SK-N-SH (cell line): Measurements from ENCODE around the gene SCYL1. TPM values are rescaled to one million over a fixed set of nuclear protein-coding genes. Genes with fewer than 3 reads are reported as not detected.
"Not testable (repeated sequence)": the region's sequence is repeated elsewhere in the genome, so short reads cannot be mapped to it uniquely, and the experiment has no call there.

Experiments used
- CTCF ChIA-PET: fragments of 300-600, 350-600 bp; formaldehyde crosslinking; extraction: SDS; loops from one replicate; lab custom pipeline; 2021; lab: Yijun Ruan, JAX
- POLR2A ChIA-PET: fragments of 350-600 bp; sonication (Branson Sonifier 250); formaldehyde crosslinking; extraction: SDS; loops from one replicate; lab custom pipeline; 2020; ENCODE audit warnings: antibody characterized with exemption, inconsistent platforms; lab: Yijun Ruan, JAX
- DNase-seq: peaks from one replicate; pipeline ENCODE4 v3.0.0; 2012
- H2AFZ ChIP-seq: fragments of 200-600 bp; sonication (generic); 2 replicates; pipeline ENCODE4 v1.8.1; 2016; ENCODE audit warnings: antibody characterized with exemption, mild to moderate bottlenecking, low read depth
- H3F3A ChIP-seq: fragments of 200-600 bp; sonication (generic); replicated peaks from 2 replicates; pipeline ENCODE3; 2016; ENCODE audit warnings: antibody characterized with exemption, mild to moderate bottlenecking; ENCODE audit not compliant: insufficient read depth
- H3K27ac ChIP-seq, 2 experiments: fragments of 200-500 bp in 1 of 2; fragments of 200-600 bp in 1 of 2; sonication (Bioruptor generic) in 1 of 2; sonication (generic), shearing (Covaris generic) in 1 of 2; 2 replicates each; pipeline versions ENCODE4 v1.5.1 to v1.6.1; 2014 to 2016; ENCODE audit warnings: low read depth in 2 of 2, inconsistent platforms in 1 of 2, low read length in 1 of 2, mild to moderate bottlenecking in 1 of 2, mixed read lengths in 1 of 2
- H3K27me3 ChIP-seq: fragments of 200-600 bp; sonication (generic), shearing (Covaris generic); 2 replicates; pipeline ENCODE4 v1.6.1; 2016; ENCODE audit warnings: mixed run types; ENCODE audit not compliant: insufficient read depth
- H3K36me3 ChIP-seq, 2 experiments: fragments of 200-500 bp in 1 of 2; fragments of 200-600 bp in 1 of 2; sonication (Bioruptor generic) in 1 of 2; sonication (generic) in 1 of 2; replicated peaks in 1 of 2; 2 replicates each; pipeline versions ENCODE3 to v1.5.1; 2014 to 2016; ENCODE audit warnings: low read length in 1 of 2, mild to moderate bottlenecking in 1 of 2; ENCODE audit not compliant: insufficient read depth in 2 of 2, control insufficient read depth in 1 of 2
- H3K4me1 ChIP-seq, 2 experiments: fragments of 200-500 bp in 1 of 2; fragments of 200-600 bp in 1 of 2; sonication (Bioruptor generic) in 1 of 2; sonication (generic), shearing (Covaris generic) in 1 of 2; 2 replicates each; pipeline versions ENCODE4 v1.5.1 to v1.6.1; 2014 to 2016; ENCODE audit warnings: low read depth in 1 of 2, low read length in 1 of 2, mixed run types in 1 of 2; ENCODE audit not compliant: insufficient read depth in 2 of 2, control insufficient read depth in 1 of 2
- H3K4me2 ChIP-seq: fragments of 200-600 bp; sonication (generic), shearing (Covaris generic); 2 replicates; pipeline ENCODE4 v1.6.1; 2017; ENCODE audit warnings: mixed run types
- H3K4me3 ChIP-seq, 2 experiments: fragments of 200-500 bp in 1 of 2; fragments of 200-600 bp in 1 of 2; sonication (Bioruptor generic) in 1 of 2; sonication (generic), shearing (Covaris generic) in 1 of 2; 2 replicates each; pipeline versions ENCODE4 v1.5.1 to v1.8.1; 2014 to 2016; ENCODE audit warnings: low read depth in 2 of 2, inconsistent platforms in 1 of 2, low read length in 1 of 2, mild to moderate bottlenecking in 1 of 2, mixed read lengths in 1 of 2, moderate library complexity in 1 of 2
- H3K79me2 ChIP-seq: fragments of 200-600 bp; sonication (generic); 2 replicates; pipeline ENCODE4 v1.8.1; 2017; ENCODE audit warnings: mild to moderate bottlenecking; ENCODE audit not compliant: insufficient read depth
- H3K9ac ChIP-seq: fragments of 200-600 bp; sonication (generic); 2 replicates; pipeline ENCODE4 v1.6.1; 2017; ENCODE audit warnings: mixed run types
- H3K9me2 ChIP-seq: fragments of 200-600 bp; sonication (generic); 2 replicates; pipeline ENCODE4 v1.6.1; 2017; ENCODE audit warnings: mixed run types
- H3K9me3 ChIP-seq: fragments of 200-600 bp; sonication (generic); 2 replicates; pipeline ENCODE4 v1.6.1; 2017; ENCODE audit warnings: mixed run types, mild to moderate bottlenecking, moderate library complexity
- H4K20me1 ChIP-seq: fragments of 200-600 bp; sonication (generic); 2 replicates; pipeline ENCODE4 v1.6.1; 2017; ENCODE audit warnings: mild to moderate bottlenecking, mixed run types; ENCODE audit not compliant: insufficient read depth
- FOXM1 ChIP-seq: IDR thresholded peaks from 2 replicates; pipeline ENCODE4 v1.4.0; 2012; ENCODE audit warnings: low read depth, mild to moderate bottlenecking
- GATA2 ChIP-seq: sonication (generic); formaldehyde crosslinking; IDR thresholded peaks from 2 replicates; pipeline ENCODE4 v1.5.0; 2020; ENCODE audit warnings: mild to moderate bottlenecking, missing genetic modification reagents
- JUND ChIP-seq: IDR thresholded peaks from 2 replicates; pipeline ENCODE4 v1.4.0; 2012
- SMC3 ChIP-seq: IDR thresholded peaks from 2 replicates; pipeline ENCODE4 v1.6.1; 2012; ENCODE audit warnings: low read depth, low read length, improper control_type of control experiment
- TEAD4 ChIP-seq: IDR thresholded peaks from 2 replicates; pipeline ENCODE4 v1.4.0; 2012; ENCODE audit warnings: mild to moderate bottlenecking, borderline replicate concordance; ENCODE audit not compliant: insufficient read depth
- WGBS: methylation state at CpG from one replicate; pipeline ENCODE4 v1.1.6; 2017; ENCODE audit warnings: low lambda C conversion rate; 5-methylcytosine and 5-hydroxymethylcytosine counted together
- polyA plus RNA-seq, 3 experiments: library from polyadenylated mRNA; depleted of rRNA; stranded (reverse); fragments of >200 nt; gene quantifications; 2 replicates each; pipeline ENCODE4 v1.2.3, GENCODE V29; 2012
- TF ChIP-seq, protein P1 (sequence below): IDR thresholded peaks from 2 replicates; pipeline ENCODE4 v1.6.1; 2012; ENCODE audit warnings: mild to moderate bottlenecking, low read depth, low read length, moderate library complexity
- TF ChIP-seq, protein P2 (sequence below): fragments of 150-350 bp; IDR thresholded peaks from 2 replicates; pipeline ENCODE4 v1.6.1; 2017; ENCODE audit warnings: antibody characterized with exemption, low read length, low read depth, borderline replicate concordance
- TF ChIP-seq, protein P3 (sequence below): fragments of 200-600 bp; sonication (generic); IDR thresholded peaks from 2 replicates; pipeline ENCODE4 v1.6.1; 2017; ENCODE audit warnings: antibody characterized with exemption, mild to moderate bottlenecking, moderate library complexity
- TF ChIP-seq, protein P4 (sequence below): IDR thresholded peaks from 2 replicates; pipeline ENCODE4 v1.4.0; 2012; ENCODE audit warnings: low read depth

The SCYL1 gene
- polyA plus RNA-seq, 1 of the 3 experiments (the other 2 are of a cell fraction), result 79.9 TPM

DNA sequence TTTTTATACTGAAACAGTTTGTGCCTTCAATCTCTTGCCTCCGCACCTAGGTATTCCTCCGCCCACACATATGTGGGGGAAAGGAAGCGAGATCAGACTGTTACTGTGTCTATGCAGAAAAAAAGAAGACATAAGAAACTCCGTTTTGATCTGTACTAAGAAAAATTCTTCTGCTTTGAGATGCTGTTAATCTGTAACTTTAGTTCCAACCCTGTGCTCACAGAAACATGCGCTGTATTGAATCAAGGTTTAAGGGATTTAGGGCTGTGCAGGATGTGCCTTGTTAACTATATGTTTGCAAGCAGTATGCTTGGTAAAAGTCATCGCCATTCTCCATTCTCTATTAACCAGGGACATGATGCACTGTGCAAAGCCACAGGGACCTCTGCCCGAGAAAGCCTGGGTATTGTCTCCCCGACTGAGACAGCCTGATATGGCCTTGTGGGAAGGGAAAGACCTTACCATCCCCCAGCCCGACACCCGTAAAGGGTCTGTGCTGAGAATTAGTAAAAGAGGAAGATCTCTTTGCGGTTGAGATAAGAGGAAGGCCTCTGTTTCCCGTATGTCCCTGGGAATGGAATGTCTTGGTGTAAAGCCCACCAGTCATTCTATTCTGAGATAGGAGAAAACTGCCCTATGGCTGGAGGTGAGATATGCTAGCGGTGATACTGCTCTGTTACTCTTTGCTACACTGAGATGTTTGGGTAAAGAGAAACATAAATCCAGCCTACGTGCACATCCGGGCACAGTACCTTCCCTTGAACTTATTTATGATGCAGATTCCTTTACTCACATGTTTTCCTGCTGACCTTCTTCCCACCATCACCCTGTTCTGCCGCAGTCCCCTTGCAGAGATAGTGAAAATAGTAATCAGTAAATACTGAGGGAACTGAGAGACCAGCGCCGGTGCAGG is 1.9 kb upstream of the SCYL1 start:
- H3K9me3 ChIP-seq, H3K9me2 ChIP-seq, POLR2A ChIA-PET, H3K9ac ChIP-seq, H3K4me2 ChIP-seq, CTCF ChIA-PET, H2AFZ ChIP-seq, H3K27me3 ChIP-seq, H3F3A ChIP-seq, H3K4me3 ChIP-seq, H3K27ac ChIP-seq, DNase-seq: not testable (repeated sequence)
- H3K79me2 ChIP-seq, result peaks cover 30% of the 10 kb centered on the region
- WGBS, result 88% methylated on average over 18 of the region's 18 CpGs
- H4K20me1 ChIP-seq, result peaks cover 13% of the 10 kb centered on the region; the same call in 1 of the 2 replicates
- peaks cover 5 to 18% of the 10 kb centered on the region in 2 experiments; a peak in 3 of 4 replicates for H3K4me1 ChIP-seq
- peaks cover 10 to 11% of the 10 kb centered on the region in 2 experiments for H3K36me3 ChIP-seq

DNA sequence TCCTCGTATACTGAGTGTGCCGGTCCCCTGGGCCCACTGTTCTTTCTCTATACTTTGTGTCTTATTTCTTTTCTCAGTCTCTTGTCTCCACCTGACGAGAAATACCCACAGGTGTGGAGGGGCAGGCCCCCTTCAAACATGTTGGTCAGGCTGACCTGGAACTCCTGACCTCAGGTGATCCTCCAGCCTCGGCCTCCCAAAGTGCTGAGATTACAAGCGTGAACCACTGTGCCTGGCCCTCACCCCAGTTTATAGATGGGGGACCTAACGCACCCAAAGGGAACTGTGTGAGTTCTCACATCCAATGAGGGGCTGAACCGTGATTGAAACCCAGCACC is 1.3 kb upstream of the SCYL1 start:
- WGBS, result 95% methylated on average over 7 of the region's 7 CpGs

DNA sequence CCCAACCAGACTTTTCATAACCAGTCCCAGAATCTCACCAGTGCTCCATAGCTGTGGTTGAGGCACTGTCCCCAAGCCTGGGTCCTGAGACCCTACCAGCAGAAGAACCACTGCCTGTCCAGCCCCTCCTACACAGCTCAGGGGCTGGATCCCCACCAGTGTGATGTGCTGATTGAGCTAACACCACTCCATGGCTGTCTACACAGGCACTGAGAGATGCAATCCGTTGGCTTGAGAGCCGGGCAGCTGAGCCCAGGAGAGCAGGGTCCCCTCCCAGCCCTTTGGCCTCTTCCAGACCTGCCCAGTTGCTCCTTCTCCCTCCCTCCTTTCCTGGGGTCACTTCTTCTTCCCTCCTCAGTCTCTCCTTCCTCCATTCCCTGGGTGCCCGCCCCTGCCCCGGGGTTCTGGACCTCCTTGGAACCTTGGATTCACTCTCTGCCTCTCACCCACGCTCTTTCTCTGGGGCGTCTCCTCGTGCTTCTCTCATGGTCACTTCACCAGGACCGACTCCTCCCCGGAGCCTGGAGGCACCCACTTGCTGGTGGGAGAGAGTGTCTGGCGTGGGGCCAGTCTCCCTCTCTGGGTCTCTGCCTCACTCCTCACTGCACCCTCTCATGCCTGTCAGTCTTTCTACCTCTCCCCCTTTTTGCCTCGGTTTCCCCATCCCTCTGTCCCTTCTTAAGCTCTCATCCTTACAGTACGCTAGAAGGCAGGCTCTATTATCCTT is 706 bp upstream of the SCYL1 start:
- H3K9ac ChIP-seq, result no peak overlapping the region; the same call in 1 of the 2 replicates
- no peaks in the 10 kb centered on the region for H3K9me3 ChIP-seq
- CTCF ChIA-PET, result interaction anchor here (1.0 to 6.7 kb wide), 4 partner anchors 9 to 48 kb away, joined by 3 to 69 read pairs (median 8); partner anchors contain the start of gene FAM89B
- peak overlapping the region; percentile 36 to 43; a peak in 3 of 4 replicates for H3K4me3 ChIP-seq
- peak overlapping the region; percentile 50; the same call in 1 of the 2 replicates for H2AFZ ChIP-seq
- H3K4me1 ChIP-seq, result peaks cover 5 to 18% of the 10 kb centered on the region in 2 experiments; a peak in 3 of 4 replicates
- peaks cover 30% of the 10 kb centered on the region for H3K79me2 ChIP-seq
- peaks cover 14% of the 10 kb centered on the region for H3F3A ChIP-seq
- POLR2A ChIA-PET, result interaction anchor here (1.0 to 1.6 kb wide), 6 partner anchors 12 to 103 kb away, joined by 3 to 6 read pairs (median 4); partner anchors contain the start of gene NEAT1
- peak overlapping the region; percentile 9 to 41; a peak in 2 of 4 replicates for H3K27ac ChIP-seq
- no peaks in the 10 kb centered on the region for H3K27me3 ChIP-seq
- DNase-seq, result peak; percentile 54
- no peaks in the 10 kb centered on the region for H3K9me2 ChIP-seq
- H3K4me2 ChIP-seq, result peak overlapping the region; percentile 51
- peaks cover 13% of the 10 kb centered on the region; the same call in 1 of the 2 replicates for H4K20me1 ChIP-seq
- H3K36me3 ChIP-seq, result peaks cover 11 to 15% of the 10 kb centered on the region in 2 experiments
- WGBS, result 40% methylated on average over 12 of the region's 12 CpGs
- TF ChIP-seq SMC3, result no peak
- TF ChIP-seq TEAD4, result no peak
- TF ChIP-seq GATA2, result no peak
- TF ChIP-seq FOXM1, result no peak
- no peak for TF ChIP-seq JUND
- TF ChIP-seq, protein P1, sequence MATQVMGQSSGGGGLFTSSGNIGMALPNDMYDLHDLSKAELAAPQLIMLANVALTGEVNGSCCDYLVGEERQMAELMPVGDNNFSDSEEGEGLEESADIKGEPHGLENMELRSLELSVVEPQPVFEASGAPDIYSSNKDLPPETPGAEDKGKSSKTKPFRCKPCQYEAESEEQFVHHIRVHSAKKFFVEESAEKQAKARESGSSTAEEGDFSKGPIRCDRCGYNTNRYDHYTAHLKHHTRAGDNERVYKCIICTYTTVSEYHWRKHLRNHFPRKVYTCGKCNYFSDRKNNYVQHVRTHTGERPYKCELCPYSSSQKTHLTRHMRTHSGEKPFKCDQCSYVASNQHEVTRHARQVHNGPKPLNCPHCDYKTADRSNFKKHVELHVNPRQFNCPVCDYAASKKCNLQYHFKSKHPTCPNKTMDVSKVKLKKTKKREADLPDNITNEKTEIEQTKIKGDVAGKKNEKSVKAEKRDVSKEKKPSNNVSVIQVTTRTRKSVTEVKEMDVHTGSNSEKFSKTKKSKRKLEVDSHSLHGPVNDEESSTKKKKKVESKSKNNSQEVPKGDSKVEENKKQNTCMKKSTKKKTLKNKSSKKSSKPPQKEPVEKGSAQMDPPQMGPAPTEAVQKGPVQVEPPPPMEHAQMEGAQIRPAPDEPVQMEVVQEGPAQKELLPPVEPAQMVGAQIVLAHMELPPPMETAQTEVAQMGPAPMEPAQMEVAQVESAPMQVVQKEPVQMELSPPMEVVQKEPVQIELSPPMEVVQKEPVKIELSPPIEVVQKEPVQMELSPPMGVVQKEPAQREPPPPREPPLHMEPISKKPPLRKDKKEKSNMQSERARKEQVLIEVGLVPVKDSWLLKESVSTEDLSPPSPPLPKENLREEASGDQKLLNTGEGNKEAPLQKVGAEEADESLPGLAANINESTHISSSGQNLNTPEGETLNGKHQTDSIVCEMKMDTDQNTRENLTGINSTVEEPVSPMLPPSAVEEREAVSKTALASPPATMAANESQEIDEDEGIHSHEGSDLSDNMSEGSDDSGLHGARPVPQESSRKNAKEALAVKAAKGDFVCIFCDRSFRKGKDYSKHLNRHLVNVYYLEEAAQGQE, result no peak
- TF ChIP-seq, protein P2, sequence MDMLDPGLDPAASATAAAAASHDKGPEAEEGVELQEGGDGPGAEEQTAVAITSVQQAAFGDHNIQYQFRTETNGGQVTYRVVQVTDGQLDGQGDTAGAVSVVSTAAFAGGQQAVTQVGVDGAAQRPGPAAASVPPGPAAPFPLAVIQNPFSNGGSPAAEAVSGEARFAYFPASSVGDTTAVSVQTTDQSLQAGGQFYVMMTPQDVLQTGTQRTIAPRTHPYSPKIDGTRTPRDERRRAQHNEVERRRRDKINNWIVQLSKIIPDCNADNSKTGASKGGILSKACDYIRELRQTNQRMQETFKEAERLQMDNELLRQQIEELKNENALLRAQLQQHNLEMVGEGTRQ, result no peak
- TF ChIP-seq, protein P3, sequence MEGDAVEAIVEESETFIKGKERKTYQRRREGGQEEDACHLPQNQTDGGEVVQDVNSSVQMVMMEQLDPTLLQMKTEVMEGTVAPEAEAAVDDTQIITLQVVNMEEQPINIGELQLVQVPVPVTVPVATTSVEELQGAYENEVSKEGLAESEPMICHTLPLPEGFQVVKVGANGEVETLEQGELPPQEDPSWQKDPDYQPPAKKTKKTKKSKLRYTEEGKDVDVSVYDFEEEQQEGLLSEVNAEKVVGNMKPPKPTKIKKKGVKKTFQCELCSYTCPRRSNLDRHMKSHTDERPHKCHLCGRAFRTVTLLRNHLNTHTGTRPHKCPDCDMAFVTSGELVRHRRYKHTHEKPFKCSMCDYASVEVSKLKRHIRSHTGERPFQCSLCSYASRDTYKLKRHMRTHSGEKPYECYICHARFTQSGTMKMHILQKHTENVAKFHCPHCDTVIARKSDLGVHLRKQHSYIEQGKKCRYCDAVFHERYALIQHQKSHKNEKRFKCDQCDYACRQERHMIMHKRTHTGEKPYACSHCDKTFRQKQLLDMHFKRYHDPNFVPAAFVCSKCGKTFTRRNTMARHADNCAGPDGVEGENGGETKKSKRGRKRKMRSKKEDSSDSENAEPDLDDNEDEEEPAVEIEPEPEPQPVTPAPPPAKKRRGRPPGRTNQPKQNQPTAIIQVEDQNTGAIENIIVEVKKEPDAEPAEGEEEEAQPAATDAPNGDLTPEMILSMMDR, result no peak
- TF ChIP-seq, protein P4, sequence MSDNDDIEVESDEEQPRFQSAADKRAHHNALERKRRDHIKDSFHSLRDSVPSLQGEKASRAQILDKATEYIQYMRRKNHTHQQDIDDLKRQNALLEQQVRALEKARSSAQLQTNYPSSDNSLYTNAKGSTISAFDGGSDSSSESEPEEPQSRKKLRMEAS, result no peak

More for the DNA sequence above, 1.3 kb upstream of the SCYL1 start:
- not testable (repeated sequence) for H3K27me3 ChIP-seq, H3K4me3 ChIP-seq, H3K9me2 ChIP-seq, H3K4me2 ChIP-seq, H3K27ac ChIP-seq, H3K9me3 ChIP-seq, H3K9ac ChIP-seq, DNase-seq, H2AFZ ChIP-seq
- POLR2A ChIA-PET, result interaction anchor here (1.0 kb wide), 1 partner anchor 16 kb away, joined by 3 read pairs; no protein-coding TSS in a partner anchor
- Histone ChIP-seq H3F3A (peaks cover 11% of the 10 kb centered on the region), H3K4me1 (peaks cover 5 to 18% of the 10 kb centered on the region in 2 experiments; a peak in 3 of 4 replicates), H4K20me1 (peaks cover 13% of the 10 kb centered on the region; the same call in 1 of the 2 replicates), H3K36me3 (peaks cover 10 to 11% of the 10 kb centered on the region in 2 experiments), H3K79me2 (peaks cover 30% of the 10 kb centered on the region)
- CTCF ChIA-PET, result interaction anchor here (2.4 to 6.7 kb wide), 2 partner anchors 12 to 17 kb away, joined by 12 to 69 read pairs; no protein-coding TSS in a partner anchor
